D721Med (cell line): ENCODE results near the gene NSMF.

Source experiments
- DNase-seq: peaks from one replicate; pipeline ENCODE4 v3.0.0; 2011; ENCODE audit warnings: low spot score; ENCODE audit not compliant: insufficient read length
- FAIRE-seq: peaks from 2 replicates; lab custom pipeline; 2011; peaks lifted over from hg19 to GRCh38; lab: Jason Lieb, UNC
- TF ChIP-seq, protein P1 (sequence below): IDR thresholded peaks from 2 replicates; pipeline ENCODE4 v1.5.1; 2012; ENCODE audit warnings: mild to moderate bottlenecking, control low read depth; ENCODE audit not compliant: insufficient read depth; ENCODE audit errors: missing control alignments

Gene NSMF

DNA sequence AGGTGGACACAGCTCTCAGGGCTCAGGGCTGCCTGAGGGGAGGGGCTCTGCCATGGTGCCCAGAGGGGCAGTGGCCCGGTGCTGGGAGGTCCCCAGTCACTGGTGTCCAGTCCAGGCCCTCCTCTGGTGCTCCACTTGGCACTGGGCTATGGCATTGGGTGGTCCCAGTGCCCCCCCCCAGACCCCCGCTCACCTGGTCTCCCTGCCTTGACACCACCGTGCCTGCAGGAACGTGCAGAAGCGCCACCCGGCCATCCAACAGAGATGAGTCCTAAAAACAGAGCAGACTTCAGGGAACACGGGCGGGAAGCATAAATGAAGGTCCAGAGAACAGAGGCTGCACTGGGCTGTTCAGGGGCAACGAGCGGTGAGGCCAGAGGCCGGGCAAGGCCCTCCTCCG is 42.3 kb upstream of the NSMF start:
- TF ChIP-seq, protein P1, sequence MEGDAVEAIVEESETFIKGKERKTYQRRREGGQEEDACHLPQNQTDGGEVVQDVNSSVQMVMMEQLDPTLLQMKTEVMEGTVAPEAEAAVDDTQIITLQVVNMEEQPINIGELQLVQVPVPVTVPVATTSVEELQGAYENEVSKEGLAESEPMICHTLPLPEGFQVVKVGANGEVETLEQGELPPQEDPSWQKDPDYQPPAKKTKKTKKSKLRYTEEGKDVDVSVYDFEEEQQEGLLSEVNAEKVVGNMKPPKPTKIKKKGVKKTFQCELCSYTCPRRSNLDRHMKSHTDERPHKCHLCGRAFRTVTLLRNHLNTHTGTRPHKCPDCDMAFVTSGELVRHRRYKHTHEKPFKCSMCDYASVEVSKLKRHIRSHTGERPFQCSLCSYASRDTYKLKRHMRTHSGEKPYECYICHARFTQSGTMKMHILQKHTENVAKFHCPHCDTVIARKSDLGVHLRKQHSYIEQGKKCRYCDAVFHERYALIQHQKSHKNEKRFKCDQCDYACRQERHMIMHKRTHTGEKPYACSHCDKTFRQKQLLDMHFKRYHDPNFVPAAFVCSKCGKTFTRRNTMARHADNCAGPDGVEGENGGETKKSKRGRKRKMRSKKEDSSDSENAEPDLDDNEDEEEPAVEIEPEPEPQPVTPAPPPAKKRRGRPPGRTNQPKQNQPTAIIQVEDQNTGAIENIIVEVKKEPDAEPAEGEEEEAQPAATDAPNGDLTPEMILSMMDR = no peak
- DNase-seq (no peak), FAIRE-seq (no peak)

DNA sequence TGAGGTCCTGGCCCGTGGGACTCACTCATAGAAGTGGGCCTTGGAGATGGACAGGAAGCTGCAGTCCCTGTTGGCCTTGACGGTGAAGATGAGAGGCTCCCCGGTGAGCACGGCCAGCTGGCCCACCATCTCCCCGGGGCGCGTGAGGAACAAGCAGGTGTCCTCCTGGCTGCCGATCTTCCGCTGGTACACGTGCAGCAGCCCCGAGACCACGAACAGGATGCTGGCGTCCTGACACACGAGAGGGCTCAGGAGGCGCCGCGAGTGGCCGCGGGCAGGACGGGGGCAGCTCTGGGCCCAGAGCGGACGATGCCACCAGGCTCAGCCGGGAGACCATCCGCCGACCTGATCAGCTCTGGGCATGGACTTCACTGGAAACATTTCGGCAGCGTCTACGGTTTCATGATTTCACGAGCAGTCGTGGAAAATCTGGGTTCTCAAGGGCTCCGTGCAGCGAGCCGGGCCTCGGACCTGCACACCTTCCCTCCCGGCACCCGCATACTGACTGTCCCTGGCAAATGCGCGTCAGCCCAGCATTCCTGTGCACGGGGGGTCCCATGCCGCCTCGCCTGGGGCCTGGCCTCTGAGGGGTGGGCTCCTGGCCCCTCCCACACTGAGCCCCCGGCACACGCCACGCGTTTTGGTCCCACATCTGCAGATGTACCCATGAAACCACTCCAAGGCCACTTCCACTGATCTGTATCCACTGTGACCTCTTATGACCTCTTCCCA is 41.7 kb upstream of the NSMF start:
- TF ChIP-seq, protein P1 = no peak
- FAIRE-seq (no peak), DNase-seq (no peak)

DNA sequence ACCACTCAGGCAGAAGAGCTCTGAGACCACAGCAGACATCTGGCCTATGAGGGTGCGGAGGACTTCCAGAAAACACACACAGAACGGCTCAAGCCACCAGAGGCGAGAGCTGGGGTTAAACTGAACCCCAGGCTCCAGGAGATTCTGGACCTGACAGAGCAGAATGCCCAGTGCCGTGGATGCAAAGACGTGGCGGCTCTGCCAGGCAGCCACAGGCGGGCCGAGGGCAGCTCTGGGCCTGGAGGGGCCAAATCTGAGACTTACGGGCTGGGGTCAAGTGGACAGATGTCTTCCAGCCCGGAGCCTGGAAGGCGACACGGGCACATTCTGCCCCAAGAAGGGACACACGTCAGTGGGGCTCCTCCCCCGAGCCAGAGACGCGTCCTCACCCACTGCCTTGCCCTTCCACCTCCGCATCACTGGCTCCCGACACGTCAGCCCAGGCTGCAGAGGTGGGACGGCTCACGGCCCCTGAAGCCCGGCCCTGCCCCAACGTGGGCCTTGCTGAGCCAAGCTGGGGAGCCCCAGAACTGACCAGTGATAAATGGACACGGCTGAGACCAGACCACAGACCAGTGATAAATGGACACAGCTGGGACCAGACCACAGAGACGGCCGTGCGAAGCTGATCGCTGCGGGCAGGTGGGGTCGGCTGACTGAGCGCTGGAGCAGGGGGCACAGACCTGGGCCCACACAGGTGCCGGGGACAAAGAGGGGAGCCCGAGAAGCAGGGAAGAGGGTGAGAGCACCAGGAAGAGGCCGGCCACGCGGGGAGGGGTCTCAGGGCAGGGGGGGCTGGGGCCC is 40.9 kb upstream of the NSMF start:
- DNase-seq = no peak
- TF ChIP-seq, protein P1 = no peak
- no peak for FAIRE-seq

DNA sequence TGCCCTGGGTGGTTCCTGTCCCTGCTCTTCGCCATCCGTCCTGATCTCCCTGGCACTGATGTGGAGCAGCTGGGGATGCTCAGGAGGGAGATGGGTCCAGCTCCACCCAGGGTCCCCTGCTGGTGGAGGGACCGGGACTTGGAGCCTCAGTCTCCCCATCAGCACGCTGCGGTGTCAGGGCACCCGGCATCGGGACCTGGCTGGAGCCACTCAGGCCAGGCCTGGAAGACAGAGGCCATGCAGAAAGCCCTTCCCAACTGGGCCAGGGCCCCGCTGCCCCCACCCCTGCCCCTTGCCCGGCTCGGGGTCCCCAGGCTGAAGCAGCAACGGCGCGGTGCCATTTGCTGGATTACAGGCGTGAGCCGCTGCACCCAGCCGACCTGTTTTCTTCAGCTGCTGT is 40.3 kb upstream of the NSMF start:
- FAIRE-seq = no peak
- TF ChIP-seq, protein P1 = no peak
- DNase-seq = no peak

DNA sequence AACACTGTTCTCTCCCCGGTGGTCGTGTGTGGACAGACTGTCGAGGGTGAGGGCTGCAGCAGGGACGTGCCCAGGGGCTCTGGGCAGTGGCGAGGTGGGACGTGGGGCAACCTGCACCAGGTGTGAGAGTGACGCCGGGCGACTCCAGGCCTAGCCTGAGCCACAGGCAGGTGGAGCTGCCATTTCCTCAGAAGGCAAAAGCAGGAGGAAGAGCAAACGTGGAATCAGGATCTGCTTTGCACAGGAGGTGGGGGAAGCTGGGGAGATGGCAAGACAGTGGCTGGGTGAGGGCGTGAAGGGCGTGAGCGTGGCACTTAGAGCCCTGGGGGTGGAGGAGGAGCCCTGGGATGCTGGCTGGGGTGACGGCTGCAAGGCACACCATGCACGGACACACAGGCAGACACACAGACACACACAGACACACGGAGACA is 39.6 kb upstream of the NSMF start:
- TF ChIP-seq, protein P1 = no peak
- DNase-seq (no peak), FAIRE-seq (no peak)

DNA sequence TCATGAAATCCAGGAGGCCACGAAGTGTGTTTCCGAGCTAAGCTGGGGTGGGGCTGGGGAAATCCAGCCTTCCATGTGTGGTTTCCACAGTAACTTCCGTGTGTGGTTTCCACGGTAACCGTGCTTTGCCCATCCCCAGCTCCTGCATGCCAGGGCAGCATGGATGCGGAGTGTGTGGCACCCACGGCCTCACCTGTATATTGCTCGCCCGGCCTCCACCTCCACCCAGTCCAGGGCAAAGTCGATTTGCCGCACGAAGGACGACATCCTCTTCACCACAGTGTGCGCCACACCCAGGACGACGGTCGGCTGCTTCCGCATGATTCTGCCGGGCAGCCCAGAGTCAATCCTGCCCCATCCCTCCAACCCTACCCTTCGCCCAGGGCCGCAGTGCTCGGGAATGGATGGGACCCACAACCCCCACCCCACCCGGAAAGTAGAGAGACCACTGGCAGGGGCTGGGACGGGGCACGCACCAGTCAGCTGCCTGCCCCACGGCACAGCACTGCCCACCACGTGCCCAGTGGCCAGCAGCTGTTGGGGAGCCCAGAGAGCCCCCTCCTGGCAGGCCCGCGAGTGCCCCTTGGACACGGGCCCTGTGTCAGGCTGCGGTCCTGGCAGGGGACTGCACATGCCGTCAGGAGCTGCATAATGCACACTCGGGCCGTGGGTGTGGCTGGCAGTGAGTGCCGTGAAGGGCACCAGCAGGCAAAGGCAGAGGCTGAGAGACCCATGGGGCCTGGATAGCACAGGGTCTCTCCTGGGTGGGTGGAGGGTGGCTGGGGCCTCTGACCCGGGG is 39.0 kb upstream of the NSMF start:
- no peak for FAIRE-seq
- TF ChIP-seq, protein P1 = no peak
- DNase-seq = no peak
